ENCODE results near the gene HOXD12.

The HOXD12 gene

DNA sequence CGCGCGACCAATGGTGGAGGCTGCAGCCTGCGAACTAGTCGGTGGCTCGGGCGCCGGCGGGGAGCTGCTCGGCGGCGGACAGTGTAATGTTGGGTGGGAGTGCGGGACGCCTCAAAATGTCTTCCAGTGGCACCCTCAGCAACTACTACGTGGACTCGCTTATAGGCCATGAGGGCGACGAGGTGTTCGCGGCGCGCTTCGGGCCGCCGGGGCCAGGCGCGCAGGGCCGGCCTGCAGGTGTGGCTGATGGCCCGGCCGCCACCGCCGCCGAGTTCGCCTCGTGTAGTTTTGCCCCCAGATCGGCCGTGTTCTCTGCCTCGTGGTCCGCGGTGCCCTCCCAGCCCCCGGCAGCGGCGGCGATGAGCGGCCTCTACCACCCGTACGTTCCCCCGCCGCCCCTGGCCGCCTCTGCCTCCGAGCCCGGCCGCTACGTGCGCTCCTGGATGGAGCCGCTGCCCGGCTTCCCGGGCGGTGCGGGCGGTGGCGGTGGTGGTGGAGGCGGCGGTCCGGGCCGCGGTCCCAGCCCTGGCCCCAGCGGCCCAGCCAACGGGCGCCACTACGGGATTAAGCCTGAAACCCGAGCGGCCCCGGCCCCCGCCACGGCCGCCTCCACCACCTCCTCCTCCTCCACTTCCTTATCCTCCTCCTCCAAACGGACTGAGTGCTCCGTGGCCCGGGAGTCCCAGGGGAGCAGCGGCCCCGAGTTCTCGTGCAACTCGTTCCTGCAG, 23.3 kb downstream of the HOXD12 start, which contains the start of gene HOXD9:
Gene HOXD9 (plus strand): TSS at position 37 of the 728 bp plus-strand sequence. CDS start 50 bp downstream, at position 87.
- no peak for DNase-seq

GRCh38 chr2:176123411-176124109, 24.0 kb downstream of the HOXD12 start:
- no peak for DNase-seq

- no peak for DNase-seq
These were observed 24.7 kb downstream of the HOXD12 start for GRCh38 chr2:176124110-176124946.

- no peak for DNase-seq
These were observed 25.6 kb downstream of the HOXD12 start for GRCh38 chr2:176124947-176125771.

DNA sequence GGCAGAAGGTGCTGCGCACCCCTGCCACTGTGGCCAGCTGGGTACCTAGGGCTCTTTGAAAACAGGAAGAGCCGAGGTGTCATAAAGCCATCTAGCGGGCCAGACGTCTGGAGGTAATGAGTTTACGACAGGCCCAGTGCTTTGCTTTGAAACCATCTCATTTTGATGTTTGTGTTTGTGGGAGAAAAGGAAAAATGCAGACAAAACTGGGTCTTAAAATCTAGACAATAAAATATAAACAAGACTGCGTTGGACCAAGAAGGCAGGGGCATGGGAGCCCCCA, 26.1 kb downstream of the HOXD12 start:
- DNase-seq, result no peak

GRCh38 chr2:176126929-176127773, 27.6 kb downstream of the HOXD12 start:
- DNase-seq, result no peak

GRCh38 chr2:176127774-176128072, 28.1 kb downstream of the HOXD12 start:
- no peak for DNase-seq

DNA sequence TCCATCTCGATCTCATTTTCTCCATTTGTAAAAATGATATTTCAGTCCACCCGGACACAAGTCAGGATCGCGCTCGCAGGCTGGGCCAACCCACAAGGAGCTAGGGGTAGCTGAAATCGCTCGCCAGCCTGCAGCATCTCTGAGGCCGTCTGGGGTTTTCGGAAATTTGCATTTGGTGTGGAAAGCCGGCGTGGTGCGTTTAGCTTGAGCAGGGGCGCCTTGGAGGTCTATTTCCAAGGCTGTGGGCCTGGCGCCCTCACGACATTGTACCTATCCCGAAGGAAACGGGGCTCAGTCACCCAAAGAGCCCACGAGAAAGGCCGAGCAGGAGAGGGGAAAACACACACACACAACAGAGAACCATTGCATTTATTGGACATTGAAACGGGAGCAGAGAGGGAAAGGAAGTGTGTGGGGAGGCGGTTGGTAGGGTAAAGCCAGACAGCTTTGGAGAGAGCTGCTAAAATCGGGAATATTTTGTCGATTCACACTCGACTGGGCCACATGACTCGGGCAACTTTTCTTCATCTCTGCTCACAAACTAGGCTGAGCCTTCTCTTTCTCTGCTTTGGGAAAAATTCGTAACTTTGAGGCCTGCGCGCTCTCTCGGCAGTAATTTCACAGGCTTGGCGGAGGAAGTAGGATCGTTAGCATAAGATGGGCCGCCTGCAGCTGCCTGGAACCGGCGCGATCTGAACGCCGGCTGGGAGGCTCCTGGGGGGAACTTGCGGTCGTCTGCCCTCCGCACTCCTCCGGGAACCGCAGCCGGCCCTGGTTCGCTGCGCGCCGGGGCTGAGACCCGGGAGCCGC, 28.8 kb downstream of the HOXD12 start:
- DNase-seq, result no peak

GRCh38 chr2:176128982-176129796, 29.6 kb downstream of the HOXD12 start, which contains the start of gene HOXD8:
TSS of gene HOXD8 (plus strand) at chr2:176129705. CDS start at chr2:176130367, 662 bp downstream.
- no peak for DNase-seq

DNA sequence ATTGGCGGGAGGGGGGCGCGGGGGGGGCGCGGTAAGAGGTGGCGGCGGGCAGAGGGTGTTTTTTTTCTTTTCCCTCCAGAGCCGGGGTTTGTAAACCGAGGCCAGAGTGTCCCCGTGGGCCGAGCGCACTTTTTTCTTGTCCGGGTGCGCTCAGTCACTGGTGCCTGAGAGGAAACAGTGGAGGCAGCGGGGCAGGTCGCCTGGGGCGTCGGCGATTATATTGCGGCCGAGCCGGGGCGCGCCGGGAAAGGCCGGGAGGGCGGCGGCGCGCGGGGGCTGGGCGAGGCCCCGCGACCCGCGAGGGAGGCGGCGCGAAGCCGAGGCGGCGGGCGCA, 30.2 kb downstream of the HOXD12 start:
- DNase-seq, result no peak

DNA sequence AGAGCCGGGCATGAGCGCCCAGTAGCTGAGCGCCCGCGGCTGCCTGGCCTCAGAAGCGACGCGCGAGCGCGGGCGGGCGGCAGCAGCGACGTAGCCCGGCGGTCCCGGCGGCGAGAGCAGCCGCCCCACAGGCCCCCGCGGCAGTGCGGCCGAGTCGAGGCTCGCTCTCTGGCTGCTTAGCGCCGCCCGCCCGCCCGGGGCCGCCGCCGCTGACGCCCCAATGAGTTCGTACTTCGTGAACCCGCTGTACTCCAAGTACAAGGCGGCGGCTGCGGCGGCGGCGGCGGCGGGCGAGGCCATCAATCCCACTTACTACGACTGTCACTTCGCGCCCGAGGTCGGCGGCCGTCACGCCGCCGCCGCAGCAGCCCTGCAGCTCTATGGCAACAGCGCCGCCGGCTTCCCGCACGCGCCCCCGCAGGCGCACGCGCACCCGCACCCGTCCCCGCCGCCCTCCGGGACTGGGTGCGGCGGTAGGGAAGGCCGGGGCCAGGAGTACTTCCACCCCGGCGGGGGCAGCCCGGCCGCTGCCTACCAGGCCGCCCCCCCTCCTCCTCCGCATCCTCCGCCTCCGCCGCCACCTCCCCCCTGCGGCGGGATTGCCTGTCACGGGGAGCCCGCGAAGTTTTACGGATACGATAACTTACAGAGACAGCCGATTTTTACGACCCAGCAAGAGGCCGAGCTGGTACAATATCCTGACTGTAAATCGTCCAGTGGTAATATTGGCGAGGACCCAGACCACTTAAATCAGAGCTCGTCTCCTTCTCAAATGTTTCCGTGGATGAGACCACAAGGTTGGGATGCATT, 30.8 kb downstream of the HOXD12 start:
- DNase-seq, result no peak

- no peak for DNase-seq
These were observed 31.6 kb downstream of the HOXD12 start for GRCh38 chr2:176130957-176131847.

DNA sequence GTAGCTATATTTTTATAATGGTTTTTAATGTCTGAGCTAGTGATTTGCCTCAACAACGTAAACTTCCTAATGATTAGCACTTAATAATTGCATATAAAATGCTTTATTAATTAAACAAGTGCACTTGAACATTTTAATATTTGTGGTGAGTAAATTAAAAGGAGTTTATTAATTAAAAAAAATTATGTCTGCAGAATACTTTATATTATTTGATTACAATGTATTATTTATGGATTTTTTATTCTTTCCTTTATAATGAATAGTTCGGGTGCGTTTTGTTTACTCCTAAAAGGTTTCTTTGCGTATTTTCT, 32.2 kb downstream of the HOXD12 start:
- DNase-seq, result no peak

GRCh38 chr2:176132205-176133171, 32.9 kb downstream of the HOXD12 start:
- no peak for DNase-seq

GRCh38 chr2:176133389-176133788, 33.8 kb downstream of the HOXD12 start:
- no peak for DNase-seq

- DNase-seq, result no peak
These were observed 34.4 kb downstream of the HOXD12 start for GRCh38 chr2:176134035-176134434.

GRCh38 chr2:176135035-176135440, 35.4 kb downstream of the HOXD12 start:
- DNase-seq, result no peak

All from NCI-H510A (cell line).